ENCODE data around the gene CNIH1.
A peak's percentile ranks its signal among the peaks of the same experiment; 100 is the strongest.
"Not testable (repeated sequence)": the region's sequence is repeated elsewhere in the genome, so short reads cannot be mapped to it uniquely, and the experiment has no call there.

CNIH1 gene

GRCh38 chr14:54425537-54426274 lies 15.5 kb downstream of the CNIH1 start:
- DNase-seq, result no peak

- DNase-seq, result no peak
Measured at GRCh38 chr14:54425068-54425467, 16.1 kb downstream of the CNIH1 start.

- no peak for DNase-seq
Measured at GRCh38 chr14:54424479-54424901, 16.7 kb downstream of the CNIH1 start.

- no peak for DNase-seq
Measured at GRCh38 chr14:54423991-54424390, 17.2 kb downstream of the CNIH1 start.

- DNase-seq, result no peak
Measured at GRCh38 chr14:54420478-54421142, 20.6 kb downstream of the CNIH1 start.

GRCh38 chr14:54411371-54411770 lies 29.8 kb downstream of the CNIH1 start:
- DNase-seq, result no peak

GRCh38 chr14:54410215-54410614 lies 31.0 kb downstream of the CNIH1 start:
- no peak for DNase-seq

GRCh38 chr14:54403401-54404005 lies 37.7 kb downstream of the CNIH1 start:
- DNase-seq, result not testable (repeated sequence)

- DNase-seq, result no peak
Measured at GRCh38 chr14:54399560-54399959, 41.6 kb downstream of the CNIH1 start.

GRCh38 chr14:54396493-54397335 lies 44.5 kb downstream of the CNIH1 start, which contains the start of gene CDKN3:
Gene CDKN3 (plus strand): TSS chr14:54397007. CDS start chr14:54397069, 62 bp downstream.
- peak; percentile 96 for DNase-seq

- DNase-seq, result no peak
Measured at GRCh38 chr14:54396183-54396492, 45.0 kb downstream of the CNIH1 start.

GRCh38 chr14:54395716-54396115 lies 45.5 kb downstream of the CNIH1 start:
- DNase-seq, result no peak

GRCh38 chr14:54395284-54395683 lies 45.9 kb downstream of the CNIH1 start:
- DNase-seq, result no peak

- no peak for DNase-seq
Measured at GRCh38 chr14:54394596-54394995, 46.6 kb downstream of the CNIH1 start.

- DNase-seq, result not testable (repeated sequence)
Measured at GRCh38 chr14:54392986-54393884, 47.9 kb downstream of the CNIH1 start.

- no peak for DNase-seq
Measured at GRCh38 chr14:54392131-54392859, 48.9 kb downstream of the CNIH1 start.

GRCh38 chr14:54387328-54387727 lies 53.8 kb downstream of the CNIH1 start:
- DNase-seq, result no peak

- no peak for DNase-seq
Measured at GRCh38 chr14:54385556-54385955, 55.6 kb downstream of the CNIH1 start.

GRCh38 chr14:54383835-54384234 lies 57.3 kb downstream of the CNIH1 start:
- no peak for DNase-seq

GRCh38 chr14:54381821-54382220 lies 59.4 kb downstream of the CNIH1 start:
- DNase-seq, result no peak

- DNase-seq, result not testable (repeated sequence)
Measured at GRCh38 chr14:54380558-54380957, 60.6 kb downstream of the CNIH1 start.

All from effector CD8-positive, alpha-beta T cell (primary cell).